K562 (cell line): ENCODE data around the gene WDR1. TPM values are rescaled to one million over a fixed set of nuclear protein-coding genes. Genes with fewer than 3 reads are reported as not detected.

Experiments used
- CHD2 ChIP-seq: IDR thresholded peaks from 2 replicates; pipeline ENCODE4 v1.6.1; 2011; ENCODE audit warnings: low read depth, low read length
- DPF2 ChIP-seq: fragments of 450-650 bp; IDR thresholded peaks from 2 replicates; pipeline ENCODE4 v1.6.1; 2016
- ETS2 ChIP-seq: IDR thresholded peaks from 2 replicates; pipeline ENCODE4 v1.6.1; 2016; ENCODE audit warnings: borderline replicate concordance, missing genetic modification characterization, mild to moderate bottlenecking, moderate library complexity, missing compliant biosample characterization; ENCODE audit not compliant: poor library complexity, severe bottlenecking
- HDAC3 ChIP-seq: fragments of 450-650 bp; IDR thresholded peaks from 2 replicates; pipeline ENCODE4 v1.6.1; 2018; ENCODE audit warnings: borderline replicate concordance, mild to moderate bottlenecking, moderate library complexity; ENCODE audit not compliant: partially characterized antibody
- HMBOX1 ChIP-seq: sonication (generic); IDR thresholded peaks from 2 replicates; pipeline ENCODE4 v1.6.1; 2016
- HNRNPL ChIP-seq: fragments of 200-400 bp; formaldehyde crosslinking; IDR thresholded peaks from 2 replicates; pipeline ENCODE4 v1.6.1; 2017; ENCODE audit warnings: low read depth, mild to moderate bottlenecking, low read length
- KLF10 ChIP-seq: fragments of 250-450 bp; sonication (Bioruptor Pico); IDR thresholded peaks from 2 replicates; pipeline ENCODE4 v1.6.1; 2021; ENCODE audit warnings: matching md5 sums
- MAZ ChIP-seq, 2 experiments: fragments of 450-650 bp in 1 of 2; sonication (generic) in 1 of 2; formaldehyde crosslinking; IDR thresholded peaks in 1 of 2; conservative IDR thresholded peaks in 1 of 2; 2 replicates each; pipeline versions ENCODE4 v1.4.0 to v1.5.0; 2020; ENCODE audit warnings: mild to moderate bottlenecking in 1 of 2, missing genetic modification reagents in 1 of 2
- NEUROD1 ChIP-seq: fragments of 150-350 bp; IDR thresholded peaks from 2 replicates; pipeline ENCODE4 v1.6.1; 2014; ENCODE audit warnings: borderline replicate concordance, low read length, low read depth; ENCODE audit not compliant: partially characterized antibody
- PHF8 ChIP-seq: fragments of 200-600 bp; sonication (generic); IDR thresholded peaks from 2 replicates; pipeline ENCODE4 v1.6.1; 2012; ENCODE audit warnings: mixed run types, mild to moderate bottlenecking, inconsistent platforms, low read length, moderate library complexity, borderline replicate concordance
- PRMT5 ChIP-seq: sonication (generic); formaldehyde crosslinking; IDR thresholded peaks from 2 replicates; pipeline ENCODE4 v1.5.0; 2020; ENCODE audit warnings: missing genetic modification reagents
- RBFOX2 ChIP-seq: fragments of 200-400 bp; formaldehyde crosslinking; IDR thresholded peaks from 2 replicates; pipeline ENCODE4 v1.6.1; 2017; ENCODE audit warnings: low read depth, mild to moderate bottlenecking, low read length, moderate library complexity
- SMARCE1 ChIP-seq: fragments of 450-650 bp; IDR thresholded peaks from 2 replicates; pipeline ENCODE4 v1.7.1; 2016; ENCODE audit warnings: mild to moderate bottlenecking
- ZBTB11 ChIP-seq, 3 experiments: fragments of 200-800 bp in 1 of 3; fragments of 250-450 bp in 1 of 3; fragments of 450-650 bp in 1 of 3; sonication (Bioruptor Pico) in 1 of 3; sonication (Bioruptor generic) in 1 of 3; formaldehyde crosslinking in 1 of 3; IDR thresholded peaks; 2 replicates each; pipeline versions ENCODE4 v1.6.1 to v1.8.0; 2016 to 2022; ENCODE audit warnings: mild to moderate bottlenecking in 2 of 3, missing genetic modification characterization in 2 of 3, missing compliant biosample characterization in 1 of 3, moderate library complexity in 1 of 3
- ZBTB7A ChIP-seq: IDR thresholded peaks from 2 replicates; pipeline ENCODE4 v1.6.1; 2011; ENCODE audit warnings: low read depth, mild to moderate bottlenecking, low read length, moderate library complexity, borderline replicate concordance; ENCODE audit not compliant: control insufficient read depth
- ZNF143 ChIP-seq: sonication (generic); formaldehyde crosslinking; IDR thresholded peaks from 2 replicates; pipeline ENCODE4 v1.9.0; 2022; ENCODE audit warnings: mild to moderate bottlenecking, missing genetic modification reagents
- ZNF23 ChIP-seq: fragments of 250-450 bp; sonication (Bioruptor Pico); IDR thresholded peaks from 2 replicates; pipeline ENCODE4 v1.4.0; 2020; ENCODE audit warnings: mild to moderate bottlenecking
- polyA plus RNA-seq, 8 experiments: library from polyadenylated mRNA; depleted of rRNA in 4 of 8; stranded (reverse) in 5 of 8; unstranded in 3 of 8; fragments of >200 nt; fragmentation: Nextera tagmentation in 2 of 8; fragmentation: Illumina TruSeq in 1 of 8; extraction: Ambion mirVana in 2 of 8; extraction: Trizol in 1 of 8; gene quantifications; 2 replicates each; pipeline versions ENCODE4 v1.2.1 to v1.2.3, GENCODE V29; 2011 to 2014; ENCODE audit warnings: inconsistent platforms in 1 of 8, missing spikeins in 1 of 8
- total RNA-seq, 7 experiments: library from RNA; depleted of rRNA in 6 of 7; stranded (reverse); fragments of >200 nt in 6 of 7; fragmentation: Illumina TruSeq in 2 of 7; extraction: Trizol in 2 of 7; gene quantifications; 2 replicates each; pipeline versions ENCODE4 v1.2.1 to v1.2.3, GENCODE V29; 2011 to 2021; ENCODE audit warnings: low replicate concordance in 1 of 7
- TF ChIP-seq, protein P1 (sequence below), 2 experiments: IDR thresholded peaks in 1 of 2; conservative IDR thresholded peaks in 1 of 2; 2 replicates each; pipeline ENCODE4 v1.6.1; 2016; ENCODE audit warnings: low read depth in 2 of 2, mild to moderate bottlenecking in 1 of 2, missing compliant biosample characterization in 1 of 2, missing genetic modification characterization in 1 of 2, moderate library complexity in 1 of 2
- TF ChIP-seq, protein P2 (sequence below), 2 experiments: fragments of 250-450 bp in 1 of 2; fragments of 450-650 bp in 1 of 2; sonication (Bioruptor Pico) in 1 of 2; IDR thresholded peaks; 2 replicates each; pipeline versions ENCODE4 v1.6.1 to v1.8.0; 2016 to 2021; ENCODE audit warnings: mild to moderate bottlenecking in 2 of 2, moderate library complexity in 2 of 2, missing compliant biosample characterization in 1 of 2, missing genetic modification characterization in 1 of 2

The WDR1 gene
- total and polyA plus RNA-seq, 9 of the 15 experiments (the other 6 are each of a cell fraction or from before 2014, with no cell fraction given): 16.1 to 213 (median 125) TPM

DNA sequence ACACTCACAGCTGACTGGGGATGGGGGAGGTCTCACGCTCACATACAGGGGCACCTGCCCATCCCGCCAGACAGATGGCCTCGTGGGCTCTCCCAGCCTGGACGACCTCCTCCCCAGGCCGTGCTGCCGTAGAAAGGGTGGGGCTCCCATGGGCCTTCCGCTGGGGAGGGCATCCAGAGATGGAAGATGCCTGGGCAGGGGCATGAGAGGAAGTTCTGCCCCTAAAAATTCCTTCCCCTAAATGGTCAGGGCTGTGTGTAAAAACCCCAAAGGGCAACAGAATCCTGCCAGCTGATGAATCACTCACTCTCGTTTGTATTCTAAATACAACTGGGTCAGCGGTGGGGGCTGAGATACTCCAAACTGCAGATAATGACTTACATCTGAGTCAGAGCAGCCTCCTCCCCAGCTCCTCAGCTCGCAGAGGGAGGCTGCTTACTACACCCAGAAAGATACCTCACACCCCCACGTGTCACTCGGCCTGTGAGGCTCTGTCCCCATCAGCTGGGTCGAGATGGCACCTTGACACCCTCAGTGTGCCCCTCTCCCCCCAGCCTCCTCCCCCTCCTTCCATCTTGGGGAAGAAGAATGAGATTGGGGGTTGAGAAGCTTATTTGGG lies 10.1 kb downstream of the WDR1 start (continued):
- TF ChIP-seq, protein P1, sequence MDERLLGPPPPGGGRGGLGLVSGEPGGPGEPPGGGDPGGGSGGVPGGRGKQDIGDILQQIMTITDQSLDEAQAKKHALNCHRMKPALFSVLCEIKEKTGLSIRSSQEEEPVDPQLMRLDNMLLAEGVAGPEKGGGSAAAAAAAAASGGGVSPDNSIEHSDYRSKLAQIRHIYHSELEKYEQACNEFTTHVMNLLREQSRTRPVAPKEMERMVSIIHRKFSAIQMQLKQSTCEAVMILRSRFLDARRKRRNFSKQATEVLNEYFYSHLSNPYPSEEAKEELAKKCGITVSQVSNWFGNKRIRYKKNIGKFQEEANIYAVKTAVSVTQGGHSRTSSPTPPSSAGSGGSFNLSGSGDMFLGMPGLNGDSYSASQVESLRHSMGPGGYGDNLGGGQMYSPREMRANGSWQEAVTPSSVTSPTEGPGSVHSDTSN (CRISPR knock-in tag; IDR thresholded peaks at IDR 0.05; ENCODE audit: low read depth): no peak
- TF ChIP-seq, protein P1 (tag; conservative IDR thresholded peaks at IDR 0.05; ENCODE audit: low read depth): no peak
- no peak for TF ChIP-seq ZBTB11 (CRISPR knock-in tag; IDR thresholded peaks at IDR 0.05)
- peak; percentile 38; the same call in 1 of the 2 replicates for TF ChIP-seq RBFOX2
- TF ChIP-seq, protein P2, sequence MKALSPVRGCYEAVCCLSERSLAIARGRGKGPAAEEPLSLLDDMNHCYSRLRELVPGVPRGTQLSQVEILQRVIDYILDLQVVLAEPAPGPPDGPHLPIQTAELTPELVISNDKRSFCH (CRISPR knock-in tag; IDR thresholded peaks at IDR 0.05): no peak
- TF ChIP-seq, protein P2 (tag; IDR thresholded peaks at IDR 0.05): no peak
- TF ChIP-seq DPF2: peak; percentile 62; the same call in 1 of the 2 replicates
- no peak for TF ChIP-seq HDAC3
- peak; percentile 52 to 72; a peak in 3 of 4 replicates for TF ChIP-seq MAZ (CRISPR knock-in tag; conservative IDR thresholded peaks at IDR 0.05 in 1 of 2, IDR thresholded peaks at IDR 0.05 in 1 of 2)
- no peak for TF ChIP-seq CHD2
- TF ChIP-seq KLF10 (CRISPR knock-in tag): no peak
- no peak for TF ChIP-seq PRMT5 (CRISPR knock-in tag)
- TF ChIP-seq ZNF23: no peak
- TF ChIP-seq NEUROD1: peak; percentile 32
- TF ChIP-seq ETS2: no peak
- TF ChIP-seq ZNF143: no peak
- TF ChIP-seq HNRNPL: no peak
- TF ChIP-seq ZBTB7A: peak; percentile 27; the same call in 1 of the 2 replicates
- peak; percentile 15; the same call in 1 of the 2 replicates for TF ChIP-seq HMBOX1
- no peak for TF ChIP-seq PHF8
- TF ChIP-seq SMARCE1: peak; percentile 65; the same call in 1 of the 2 replicates
